Stimulated activated CD8-positive, alpha-beta memory T cell treated with anti-CD3 and anti-CD28 coated beads, Interleukin-7, amount 100 ng/mL, for 4 hours (primary cell): ENCODE data around the gene UNKL.
"Not testable (repeated sequence)": the region's sequence is repeated elsewhere in the genome, so short reads cannot be mapped to it uniquely, and the experiment has no call there.

Source experiments
- DNase-seq, 2 donors: peaks; one replicate each; pipeline ENCODE4 v3.0.0-alpha.2; 2020; ENCODE audit warnings: low read depth in 2 of 2

UNKL gene

DNA sequence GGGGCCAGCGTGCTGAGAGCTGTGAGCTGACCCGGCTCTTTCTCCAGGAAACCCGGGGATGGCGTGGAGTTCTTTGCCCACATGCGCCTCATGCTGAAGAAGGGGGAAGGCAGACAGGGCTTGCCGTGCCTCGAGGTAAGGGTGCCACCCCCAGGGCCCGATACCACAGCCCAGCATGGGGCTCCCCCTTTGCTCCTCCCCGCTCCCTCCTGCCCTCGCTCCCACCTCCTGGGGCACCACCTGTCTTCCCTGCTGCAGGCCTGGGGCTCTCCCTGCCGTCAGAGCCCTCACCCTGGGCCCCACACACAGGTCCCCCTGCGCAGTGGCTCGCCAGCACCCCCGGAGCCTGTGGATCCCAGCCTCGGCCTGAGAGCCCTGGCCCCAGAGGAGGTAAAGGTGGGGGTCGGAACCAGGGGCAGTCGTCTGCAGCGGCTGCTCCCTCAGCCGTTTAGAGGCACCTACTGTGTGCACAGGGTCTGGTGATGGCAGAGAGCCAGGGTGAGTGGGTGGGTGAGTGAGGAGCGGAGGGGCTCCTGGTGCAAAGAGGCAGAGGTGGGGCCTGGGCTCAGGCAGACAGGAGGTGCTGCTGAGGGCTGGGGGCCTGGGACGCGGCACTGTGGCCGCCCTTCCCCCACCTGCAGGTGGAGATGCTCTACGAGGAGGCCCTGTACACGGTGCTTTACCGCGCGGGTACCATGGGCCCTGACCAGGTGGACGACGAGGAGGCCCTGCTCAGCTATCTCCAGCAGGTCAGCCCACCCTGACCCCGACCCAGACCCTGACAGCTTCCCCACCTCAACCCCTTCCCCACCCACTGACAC, 75.4 kb downstream of the UNKL start:
- DNase-seq: no peak

- no peak for DNase-seq
These were observed 76.3 kb downstream of the UNKL start for GRCh38 chr16:1338119-1338730.

- DNase-seq: no peak
These were observed 77.0 kb downstream of the UNKL start for GRCh38 chr16:1337486-1337885.

DNA sequence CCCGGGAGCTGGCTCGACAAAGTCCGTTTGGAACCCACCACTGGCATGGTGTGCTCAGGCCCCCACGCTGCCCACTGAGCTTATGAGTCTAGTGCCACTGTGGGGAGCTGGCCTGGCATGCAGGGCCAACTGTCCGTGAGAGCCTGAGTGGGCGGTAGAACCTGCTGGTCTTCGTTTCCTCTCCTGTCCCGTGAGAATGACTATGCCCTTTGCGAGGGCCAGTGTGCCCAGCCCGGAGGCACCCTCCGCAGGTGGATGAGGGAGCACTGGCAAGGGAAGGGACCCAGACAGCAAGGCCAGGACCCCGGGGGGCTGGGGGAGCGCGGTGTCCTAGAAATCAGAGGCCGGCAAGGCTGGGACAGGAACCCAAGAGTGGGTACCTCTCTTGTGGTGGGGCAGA, 77.9 kb downstream of the UNKL start:
- no peak for DNase-seq

GRCh38 chr16:1335996-1336395, 78.5 kb downstream of the UNKL start:
- DNase-seq: no peak

DNA sequence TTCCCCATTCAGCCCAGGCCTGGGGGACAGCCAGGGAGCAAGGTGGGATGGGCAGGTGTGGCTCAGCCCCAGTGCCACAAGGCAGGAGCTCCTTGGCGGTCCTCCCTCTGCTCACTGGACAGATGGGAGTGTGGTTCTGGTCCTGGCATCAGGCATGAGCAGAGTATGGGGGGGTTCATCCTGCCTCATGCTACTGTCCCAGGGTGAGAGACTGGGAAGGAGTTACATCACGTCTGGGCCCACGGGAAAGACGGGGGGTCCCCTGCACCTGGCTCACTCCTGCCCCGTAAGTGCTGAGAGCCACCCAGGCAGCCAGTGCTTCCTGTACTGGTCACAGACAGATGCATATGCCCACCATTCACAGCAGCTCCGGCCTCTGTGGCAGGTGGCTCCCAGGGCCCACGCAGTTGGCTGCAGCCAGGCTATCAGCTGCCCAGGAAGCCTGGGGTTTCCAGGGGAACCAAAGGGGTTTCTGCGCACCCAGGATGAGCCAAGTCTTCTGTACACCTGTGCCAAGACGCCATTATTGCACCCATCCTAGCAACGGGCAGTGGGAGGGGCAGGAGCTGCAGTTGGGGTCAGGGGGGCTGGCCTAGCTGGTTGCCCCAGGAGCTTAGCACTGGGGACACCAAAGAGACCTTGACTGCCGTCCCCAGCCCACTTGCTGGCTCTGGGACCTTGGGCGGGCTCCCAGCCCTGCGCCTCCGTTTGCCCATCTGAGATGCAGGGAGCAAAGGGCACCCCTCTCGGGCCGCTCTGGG, 79.1 kb downstream of the UNKL start:
- no peak for DNase-seq

- no peak for DNase-seq
These were observed 79.8 kb downstream of the UNKL start for GRCh38 chr16:1334739-1335138.

DNA sequence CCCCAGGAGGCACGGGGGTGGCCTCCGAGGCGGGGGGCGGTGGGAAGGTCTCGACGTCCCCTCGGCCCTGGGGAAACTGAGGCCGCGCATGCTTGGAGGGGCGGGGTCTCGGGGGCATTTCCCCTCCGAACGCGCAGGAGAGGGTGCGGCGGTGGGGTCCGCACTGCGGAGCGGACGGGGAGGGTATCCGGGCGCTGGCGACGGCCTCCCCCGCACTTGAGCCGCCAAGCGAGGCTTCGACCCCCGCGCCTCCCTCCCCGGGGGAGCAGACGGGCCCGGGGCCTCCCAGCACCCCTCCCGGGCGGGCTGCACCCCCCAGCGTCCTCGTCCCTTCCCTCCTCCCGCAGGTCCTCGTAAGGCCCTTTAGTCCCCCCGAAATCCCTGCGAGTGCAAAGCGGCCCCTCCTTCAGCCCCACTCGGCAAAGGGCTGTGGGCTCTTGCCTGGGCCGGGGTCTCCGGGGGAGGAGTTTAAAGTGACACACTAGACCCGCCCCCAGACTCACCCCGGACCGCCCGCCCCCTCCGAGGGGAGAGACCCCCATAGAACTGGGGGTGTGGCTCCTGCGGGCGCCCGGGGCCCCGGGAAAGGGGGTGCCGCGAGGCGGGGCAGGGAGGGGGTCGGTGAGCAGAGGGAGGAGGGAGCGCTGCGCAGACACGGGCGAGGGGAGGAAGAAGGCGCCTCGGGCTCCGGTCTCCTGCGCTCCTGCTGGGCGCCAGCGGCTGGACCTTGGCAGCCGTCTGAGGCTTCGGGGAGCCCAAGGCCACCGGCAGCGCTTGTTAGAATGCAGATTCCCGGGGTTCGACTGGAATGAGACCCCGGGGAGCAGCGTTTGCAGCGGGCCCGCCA, 80.4 kb downstream of the UNKL start:
- DNase-seq: no peak

DNA sequence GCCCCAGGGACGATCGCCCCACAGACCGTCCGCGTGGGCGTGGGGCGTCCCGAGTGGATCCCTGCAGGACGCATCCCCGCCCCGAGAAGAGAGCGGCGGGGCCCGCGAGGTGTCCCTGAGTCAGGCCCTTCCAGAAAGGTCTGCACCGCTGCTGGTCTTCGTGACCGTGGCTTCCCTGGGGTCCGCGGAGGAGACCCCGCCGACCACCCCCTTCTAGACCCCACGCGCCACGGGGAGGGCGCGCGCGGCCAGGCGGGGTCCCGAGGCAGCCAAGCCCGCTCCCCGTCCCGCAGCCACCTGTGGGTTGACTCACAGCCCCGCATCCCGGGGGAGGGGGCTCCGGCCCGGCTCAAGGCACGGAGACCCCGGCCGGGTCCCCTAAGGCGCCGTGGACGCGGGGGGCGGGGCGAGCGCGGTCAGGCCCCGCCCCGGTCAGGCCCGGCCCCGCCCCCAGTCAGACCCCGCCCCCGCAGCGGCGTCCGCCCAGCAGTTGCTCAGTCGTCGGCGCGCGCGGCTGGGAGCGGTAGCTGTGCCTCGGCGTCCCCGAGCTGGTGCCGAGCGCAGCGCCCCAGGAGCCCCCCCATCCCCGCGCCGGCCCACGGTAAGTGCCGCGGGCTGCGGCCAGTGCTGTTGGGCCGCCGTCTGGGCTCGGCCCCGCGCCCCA, 81.2 kb downstream of the UNKL start, which contains the start of gene BAIAP3:
BAIAP3 (plus strand) TSS at position 497 of the 664 bp plus-strand sequence. CDS start 4,905 bp downstream, outside the sequence.
- peak in 1 of 2 donors; percentile 45 for DNase-seq

GRCh38 chr16:1332618-1333148, 81.8 kb downstream of the UNKL start:
- DNase-seq: no peak

DNA sequence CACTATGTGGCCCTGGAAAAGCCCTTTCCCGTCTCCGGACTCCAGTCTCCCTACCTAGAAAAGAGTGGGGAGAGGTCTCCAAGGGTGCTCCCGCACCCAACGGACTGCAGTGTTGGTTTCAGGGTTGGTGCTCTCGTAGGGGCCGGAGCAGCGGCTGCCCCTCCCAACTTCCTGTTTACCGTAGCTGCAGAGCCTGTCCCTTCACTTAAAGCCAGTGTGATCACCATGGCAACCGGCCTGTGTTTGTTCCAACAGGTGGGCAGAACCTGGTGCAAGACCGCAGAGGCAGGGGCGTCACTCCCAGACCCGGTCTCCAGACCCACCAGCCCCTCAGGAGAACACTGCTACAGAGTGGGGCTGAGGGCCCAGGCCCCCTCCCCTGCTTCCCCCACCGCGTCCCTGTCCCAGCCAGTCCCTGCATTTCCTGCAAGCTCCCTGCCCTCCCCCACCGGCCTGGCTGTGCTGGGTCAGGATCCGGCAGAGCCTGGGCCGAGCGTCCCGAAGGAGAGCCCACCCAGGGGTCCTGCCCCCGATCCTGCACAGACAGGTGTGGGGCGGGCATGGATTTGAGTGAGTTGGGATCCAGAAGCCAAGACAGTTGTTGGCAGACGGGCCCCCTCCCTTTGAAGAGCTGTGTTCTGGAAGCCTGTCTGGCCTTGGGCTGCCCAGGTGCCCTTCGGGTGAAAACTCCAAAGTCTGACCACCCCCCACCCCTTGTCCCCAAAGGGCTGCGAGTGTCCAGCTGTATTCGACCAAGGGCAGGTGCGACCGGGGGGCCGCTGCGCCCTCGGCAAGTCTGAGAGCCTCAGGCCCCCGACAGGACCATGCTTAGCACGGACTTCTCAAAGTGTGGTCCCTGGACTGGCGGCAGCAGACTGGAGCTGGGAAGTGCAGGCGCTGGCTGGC, 82.5 kb downstream of the UNKL start:
- peak in 1 of 2 donors; percentile 33 for DNase-seq

DNA sequence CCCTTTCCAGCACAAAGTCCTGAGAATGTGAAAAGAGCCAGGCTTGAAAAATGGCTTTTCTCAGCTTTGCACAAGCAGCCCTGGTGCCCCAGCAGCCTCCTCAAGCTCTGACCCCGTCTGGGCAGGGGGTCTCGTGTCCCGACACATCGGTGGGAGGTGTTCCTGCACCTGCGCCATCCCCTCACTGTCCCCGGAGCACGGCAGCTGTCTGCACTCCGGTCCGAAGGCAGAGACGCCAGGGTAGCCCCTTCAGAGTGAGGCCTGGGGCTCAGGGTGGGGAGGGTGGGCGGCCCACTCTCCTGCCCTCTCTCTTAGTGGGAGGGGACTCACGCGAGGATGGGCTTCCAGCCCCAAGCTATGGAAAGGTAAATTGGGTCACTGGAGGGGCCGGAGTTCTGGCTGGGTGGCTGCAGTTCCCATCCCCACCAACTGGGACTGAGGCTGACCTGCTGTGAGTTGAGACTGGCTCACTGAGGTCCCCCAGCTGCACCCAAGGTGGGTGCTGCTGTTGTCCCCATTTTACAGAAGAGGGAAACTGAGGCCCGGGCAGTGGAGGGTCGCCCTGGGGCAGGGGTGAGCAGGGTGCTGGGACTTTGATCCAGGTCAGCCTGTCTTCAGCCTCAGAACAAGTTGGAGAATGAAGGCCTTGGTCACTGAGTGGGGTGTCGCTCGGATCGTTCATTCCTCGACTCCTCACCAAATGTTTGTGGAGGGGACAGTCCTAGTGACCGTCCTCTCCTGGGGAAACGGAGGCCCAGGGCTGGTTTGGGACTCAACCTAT, 83.4 kb downstream of the UNKL start:
- DNase-seq: no peak

- DNase-seq: no peak
These were observed 84.1 kb downstream of the UNKL start for GRCh38 chr16:1330260-1330914.

DNA sequence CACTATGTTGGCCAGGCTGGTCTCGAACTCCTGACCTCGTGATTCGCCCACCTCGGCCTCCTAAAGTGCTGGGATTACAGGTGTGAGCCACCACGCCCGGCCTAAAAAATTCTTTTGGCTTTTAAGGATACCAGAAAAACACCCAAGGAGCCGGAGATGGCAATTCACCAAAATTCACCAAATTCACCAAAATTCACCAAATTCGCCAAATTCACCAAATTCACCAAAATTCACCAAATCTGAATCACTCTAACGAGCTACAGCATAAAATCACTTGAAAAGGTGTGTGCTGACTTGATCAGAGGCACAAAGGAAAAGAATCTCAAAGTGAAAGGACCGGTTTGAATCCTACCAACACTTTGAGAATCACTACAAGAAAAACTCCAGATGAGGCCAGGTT, 85.5 kb downstream of the UNKL start:
- DNase-seq: not testable (repeated sequence)

DNA sequence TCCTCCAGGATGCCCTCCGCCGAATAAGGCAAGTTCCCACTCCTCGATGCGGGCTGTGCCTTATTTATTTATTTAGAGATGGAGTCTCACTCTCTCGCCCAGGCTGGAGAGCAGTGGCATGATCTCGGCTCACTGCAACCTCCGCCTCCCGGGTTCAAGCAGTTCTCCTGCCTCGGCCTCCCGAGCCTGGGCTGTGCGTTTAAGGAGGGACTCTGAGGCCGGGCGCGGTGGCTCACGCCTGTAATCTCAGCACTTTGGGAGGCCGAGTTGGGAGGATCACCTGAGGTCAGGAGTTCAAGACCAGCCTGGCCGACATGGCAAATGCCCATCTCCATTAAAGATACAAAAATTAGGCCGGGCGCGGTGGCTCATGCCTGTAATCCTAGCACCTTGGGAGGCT, 86.4 kb downstream of the UNKL start:
- DNase-seq: not testable (repeated sequence)

DNA sequence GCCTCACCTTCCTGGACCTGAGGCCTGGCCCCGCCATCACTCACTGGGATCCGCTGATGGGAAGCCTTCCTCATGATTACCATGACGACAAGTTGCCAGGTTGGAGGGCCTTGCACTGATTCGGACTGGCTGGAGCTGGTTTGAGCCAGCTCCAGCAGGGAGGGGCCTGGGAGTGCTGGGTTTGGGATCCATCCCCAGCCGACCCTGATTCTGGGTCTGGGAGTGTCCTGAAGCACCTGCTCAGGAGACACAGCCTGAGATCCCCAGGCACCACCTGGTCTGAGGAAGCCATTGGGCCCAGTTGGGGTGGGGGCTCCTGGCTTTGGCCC, 86.9 kb downstream of the UNKL start:
- no peak for DNase-seq

GRCh38 chr16:1326946-1327618, 87.4 kb downstream of the UNKL start:
- no peak for DNase-seq

DNA sequence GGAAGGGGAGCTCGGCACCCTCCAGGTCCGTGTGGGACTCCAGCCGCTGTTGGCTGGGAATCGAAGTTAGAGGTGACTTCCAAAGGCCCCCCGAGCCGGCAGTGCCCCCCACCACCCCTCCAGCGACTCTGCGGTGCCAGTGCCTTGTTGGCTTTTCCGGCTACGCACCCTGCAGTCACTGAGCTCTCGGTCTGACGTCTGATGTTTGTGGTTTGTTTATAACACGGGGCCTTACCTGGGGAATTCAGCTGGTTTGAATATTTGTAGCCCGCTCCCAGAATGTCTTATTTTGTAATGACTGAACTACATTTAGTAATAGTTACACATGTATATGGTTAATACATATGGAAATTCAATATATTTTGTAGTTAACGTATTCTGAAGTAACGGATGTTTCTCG, 88.1 kb downstream of the UNKL start:
- no peak for DNase-seq
